Keratinocyte (primary cell): ENCODE measurements around the gene CPB1. TPM values are rescaled to one million over a fixed set of nuclear protein-coding genes. Genes with fewer than 3 reads are reported as not detected.

ENCODE experiments used
- DNase-seq: peaks from one replicate; pipeline ENCODE4 v3.0.0-alpha.2; 2011; ENCODE audit warnings: low read depth, missing footprints, low spot score
- FAIRE-seq: peaks from 2 replicates; lab custom pipeline; 2011; peaks lifted over from hg19 to GRCh38; lab: Jason Lieb, UNC
- H2AFZ ChIP-seq: 2 replicates; pipeline ENCODE4 v1.6.0; 2012; ENCODE audit warnings: low read length, control low read depth, inconsistent platforms; ENCODE audit not compliant: control insufficient read depth
- H3K27ac ChIP-seq: 2 replicates; pipeline ENCODE4 v1.5.1; 2011; ENCODE audit warnings: low read length; ENCODE audit not compliant: control insufficient read depth, insufficient read depth
- H3K27me3 ChIP-seq: 3 replicates; pipeline ENCODE4 v1.6.0; 2011; ENCODE audit warnings: low read length; ENCODE audit not compliant: control insufficient read depth, insufficient read depth; ENCODE audit errors: extremely low read depth
- H3K36me3 ChIP-seq, 2 experiments: 2 replicates in 1 of 2; 3 replicates in 1 of 2; pipeline ENCODE4 v1.5.1; 2011; ENCODE audit warnings: low read length in 2 of 2, mild to moderate bottlenecking in 1 of 2; ENCODE audit not compliant: control insufficient read depth in 2 of 2, insufficient read depth in 2 of 2; ENCODE audit errors: extremely low read depth in 1 of 2
- H3K4me1 ChIP-seq: 3 replicates; pipeline ENCODE4 v1.5.1; 2011; ENCODE audit warnings: low read length; ENCODE audit not compliant: control insufficient read depth, insufficient read depth; ENCODE audit errors: extremely low read depth
- H3K4me2 ChIP-seq: 3 replicates; pipeline ENCODE4 v1.6.0; 2011; ENCODE audit warnings: low read depth, low read length; ENCODE audit not compliant: control insufficient read depth, insufficient read depth; ENCODE audit errors: extremely low read depth
- H3K4me3 ChIP-seq, 3 experiments: fragments of 200-600 bp in 1 of 3; sonication (generic) in 1 of 3; 2 replicates in 2 of 3; 3 replicates in 1 of 3; pipeline ENCODE4 v1.5.1; 2011 to 2016; ENCODE audit warnings: low read length in 3 of 3, mild to moderate bottlenecking in 3 of 3, control low read depth in 2 of 3, inconsistent platforms in 1 of 3, low read depth in 1 of 3, mixed read lengths in 1 of 3, mixed run types in 1 of 3, moderate library complexity in 1 of 3; ENCODE audit not compliant: control insufficient read depth in 2 of 3, insufficient read depth in 2 of 3; ENCODE audit errors: extremely low read depth in 1 of 3
- H3K79me2 ChIP-seq: 2 replicates; pipeline ENCODE4 v1.6.0; 2012; ENCODE audit warnings: low read length; ENCODE audit not compliant: control insufficient read depth, insufficient read depth
- H3K9ac ChIP-seq: 3 replicates; pipeline ENCODE4 v1.6.0; 2011; ENCODE audit warnings: low read length; ENCODE audit not compliant: control insufficient read depth, insufficient read depth; ENCODE audit errors: extremely low read depth
- H3K9me1 ChIP-seq: 3 replicates; pipeline ENCODE4 v1.6.0; 2011; ENCODE audit warnings: low read length; ENCODE audit not compliant: control insufficient read depth, insufficient read depth; ENCODE audit errors: extremely low read depth
- H3K9me3 ChIP-seq: 2 replicates; pipeline ENCODE4 v1.5.1; 2012; ENCODE audit warnings: low read depth, low read length; ENCODE audit not compliant: control insufficient read depth
- H4K20me1 ChIP-seq: 3 replicates; pipeline ENCODE4 v1.6.0; 2011; ENCODE audit warnings: low read length; ENCODE audit not compliant: control insufficient read depth, insufficient read depth; ENCODE audit errors: extremely low read depth
- CTCF ChIP-seq, 3 experiments: IDR thresholded peaks in 1 of 3; conservative IDR thresholded peaks in 1 of 3; optimal IDR thresholded peaks in 1 of 3; 2 replicates in 2 of 3; 3 replicates in 1 of 3; pipeline versions ENCODE3 to v1.5.1; 2011; ENCODE audit warnings: low read length in 3 of 3, mild to moderate bottlenecking in 3 of 3, moderate library complexity in 2 of 3, control low read depth in 1 of 3, inconsistent platforms in 1 of 3; ENCODE audit not compliant: insufficient read depth in 2 of 3; ENCODE audit errors: extremely low read depth in 1 of 3
- EZH2 ChIP-seq: IDR thresholded peaks from one replicate; pipeline ENCODE4 v1.6.1; 2012; ENCODE audit warnings: inconsistent platforms, mild to moderate bottlenecking, low read length, moderate library complexity
- dilution Hi-C: fragments of 300-500 bp; cut with MboI; formaldehyde crosslinking; loops from one replicate; pipeline ENCODE4 v1.7.0; 2020; ENCODE audit warnings: low sequenced_read_pairs; ENCODE audit not compliant: extremely low pct_ligation_motif_present
- polyA plus RNA-seq, 5 experiments: library from polyadenylated mRNA; depleted of rRNA in 3 of 5; stranded (reverse) in 3 of 5; stranded (forward) in 1 of 5; unstranded in 1 of 5; fragments of >200 nt; gene quantifications; 1 replicate in 1 of 5; 2 replicates in 3 of 5; 3 replicates in 1 of 5; pipeline versions ENCODE4 v1.2.1 to v1.2.3, GENCODE V29; 2011 to 2012; ENCODE audit warnings: missing spikeins in 2 of 5, low read depth in 1 of 5, low replicate concordance in 1 of 5

CPB1 gene
- polyA plus RNA-seq, 1 donor (not counting 4 experiments of a cell fraction or from before 2014, with no cell fraction given), result not detected

- TF ChIP-seq EZH2 (no peak), CTCF (optimal IDR thresholded peaks at IDR 0.05 in 1 of 3, IDR thresholded peaks at IDR 0.05 in 1 of 3, conservative IDR thresholded peaks at IDR 0.05 in 1 of 3; ENCODE audit: extremely low read depth in 1 of 3, insufficient read depth in 2 of 3, low read length in 3 of 3) (no peak)
- DNase-seq (no peak), FAIRE-seq (no peak)
Observed at GRCh38 chr3:148884261-148884660, 56.6 kb downstream of the CPB1 start.

GRCh38 chr3:148889828-148890227 lies 62.2 kb downstream of the CPB1 start:
- H3K27me3 ChIP-seq, result no peaks in the 10 kb centered on the region
- no peaks in the 10 kb centered on the region for H4K20me1 ChIP-seq
- DNase-seq (no peak), FAIRE-seq (no peak)
- H3K9me1 ChIP-seq, result no peaks in the 10 kb centered on the region
- H3K4me3 ChIP-seq, result no peak overlapping the region
- H3K27ac ChIP-seq, result no peak overlapping the region
- H3K79me2 ChIP-seq, result no peaks in the 10 kb centered on the region
- H3K4me1 ChIP-seq, result no peaks in the 10 kb centered on the region
- dilution Hi-C loops, result no loop called here
- H3K4me2 ChIP-seq, result no peak overlapping the region
- no peak overlapping the region for H2AFZ ChIP-seq
- H3K36me3 ChIP-seq, result no peaks in the 10 kb centered on the region
- TF ChIP-seq CTCF (optimal IDR thresholded peaks at IDR 0.05 in 1 of 3, IDR thresholded peaks at IDR 0.05 in 1 of 3, conservative IDR thresholded peaks at IDR 0.05 in 1 of 3; ENCODE audit: extremely low read depth in 1 of 3, insufficient read depth in 2 of 3, low read length in 3 of 3), result no peak
- TF ChIP-seq EZH2, result no peak
- no peaks in the 10 kb centered on the region for H3K9me3 ChIP-seq
- no peak overlapping the region for H3K9ac ChIP-seq

More at GRCh38 chr3:148884261-148884660, 56.6 kb downstream of the CPB1 start:
- Histone ChIP-seq H3K79me2 (no peaks in the 10 kb centered on the region), H3K27me3 (no peaks in the 10 kb centered on the region), H3K4me3 (no peak overlapping the region), H3K4me1 (no peaks in the 10 kb centered on the region), H3K4me2 (no peak overlapping the region), H4K20me1 (no peaks in the 10 kb centered on the region), H3K27ac (no peak overlapping the region), H3K9me1 (no peaks in the 10 kb centered on the region), H3K9ac (no peak overlapping the region), H3K36me3 (no peaks in the 10 kb centered on the region), H3K9me3 (no peaks in the 10 kb centered on the region), H2AFZ (no peak overlapping the region)
- dilution Hi-C loops, result no loop called here
